ENCODE data around the gene TNPO2. TPM values are rescaled to one million over a fixed set of nuclear protein-coding genes. Genes with fewer than 3 reads are reported as not detected.

Gene TNPO2
- total and polyA plus RNA-seq, 8 donors = 15.7 to 37.2 (median 25.2) TPM

- FAIRE-seq (no peak), DNase-seq (peak; percentile 53 to 88 (median 78)), ATAC-seq (peak; percentile 86 to 91 (median 90))
- Histone ChIP-seq H3K27me3 (no peaks in the 10 kb centered on the region), H3K27ac (no peak overlapping the region), H3K4me3 (peak overlapping the region in 3 of 4 donors; percentile 1 to 38 (median 23)), H3K36me3 (peaks cover 0 to 2% (median 0%) of the 10 kb centered on the region in 3 donors), H3K4me1 (no peaks in the 10 kb centered on the region), H3K9me3 (no peaks in the 10 kb centered on the region)
- 3 to 4% methylated on average over 47 to 60 of the region's 60 CpGs for WGBS, 2 donors
- intact Hi-C loops (cut with DNase I) = loop anchor here in 1 of 3 donors (10.0 kb wide), 1 partner anchor 87 kb away; no protein-coding TSS in a partner anchor
- peak; percentile 81 to 96 (median 92) for TF ChIP-seq CTCF (IDR thresholded peaks at IDR 0.05)
Measured at GRCh38 chr19:12757544-12758274, 34.0 kb upstream of the TNPO2 start.

GRCh38 chr19:12756150-12756883 is 32.6 kb upstream of the TNPO2 start:
- intact Hi-C loops (cut with DNase I) = loop anchor here in 1 of 3 donors (10.0 kb wide), 1 partner anchor 88 kb away; no protein-coding TSS in a partner anchor
- H3K36me3 ChIP-seq = no peaks in the 10 kb centered on the region
- TF ChIP-seq CTCF (IDR thresholded peaks at IDR 0.05) = no peak
- no peak for ATAC-seq
- FAIRE-seq = no peak
- no peak for DNase-seq
- H3K4me1 ChIP-seq = no peaks in the 10 kb centered on the region
- no peaks in the 10 kb centered on the region for H3K9me3 ChIP-seq
- H3K27me3 ChIP-seq = no peaks in the 10 kb centered on the region
- H3K27ac ChIP-seq = no peak overlapping the region
- 66 to 69% methylated on average over 19 of the region's 19 CpGs for WGBS, 2 donors
- H3K4me3 ChIP-seq = no peak overlapping the region

- intact Hi-C loops (cut with DNase I) = loop anchor here in 1 of 3 donors (10.0 kb wide), 1 partner anchor 90 kb away; no protein-coding TSS in a partner anchor
- WGBS, 2 donors = 51 to 55% methylated on average over 50 of the region's 50 CpGs
- FAIRE-seq (no peak), DNase-seq (no peak), ATAC-seq (no peak)
- Histone ChIP-seq H3K27me3 (no peaks in the 10 kb centered on the region), H3K27ac (no peak overlapping the region), H3K9me3 (no peaks in the 10 kb centered on the region), H3K4me1 (no peaks in the 10 kb centered on the region), H3K4me3 (no peak overlapping the region), H3K36me3 (no peaks in the 10 kb centered on the region)
- no peak for TF ChIP-seq CTCF (IDR thresholded peaks at IDR 0.05)
Measured at GRCh38 chr19:12754465-12755196, 30.9 kb upstream of the TNPO2 start.

GRCh38 chr19:12752056-12752781 is 28.5 kb upstream of the TNPO2 start:
- Histone ChIP-seq H3K4me1 (no peaks in the 10 kb centered on the region), H3K9me3 (no peaks in the 10 kb centered on the region), H3K36me3 (peaks cover 0 to 7% (median 0%) of the 10 kb centered on the region in 3 donors), H3K27me3 (no peaks in the 10 kb centered on the region), H3K4me3 (no peak overlapping the region), H3K27ac (no peak overlapping the region)
- intact Hi-C loops (cut with DNase I) = loop anchor here in 1 of 3 donors (10.0 kb wide), 1 partner anchor 93 kb away; no protein-coding TSS in a partner anchor
- DNase-seq (no peak), ATAC-seq (no peak), FAIRE-seq (no peak)
- no peak for TF ChIP-seq CTCF (IDR thresholded peaks at IDR 0.05)
- 51 to 57% methylated on average over 17 to 23 of the region's 23 CpGs for WGBS, 2 donors
